ENCODE measurements around the gene TMEM69. TPM values are rescaled to one million over a fixed set of nuclear protein-coding genes. Genes with fewer than 3 reads are reported as not detected.
"Not testable (repeated sequence)": the region's sequence is repeated elsewhere in the genome, so short reads cannot be mapped to it uniquely, and the experiment has no call there.

The TMEM69 gene
- total RNA-seq, 4 donors from 2014 or later, result 10.2 to 28.6 (median 15.4) TPM

DNA sequence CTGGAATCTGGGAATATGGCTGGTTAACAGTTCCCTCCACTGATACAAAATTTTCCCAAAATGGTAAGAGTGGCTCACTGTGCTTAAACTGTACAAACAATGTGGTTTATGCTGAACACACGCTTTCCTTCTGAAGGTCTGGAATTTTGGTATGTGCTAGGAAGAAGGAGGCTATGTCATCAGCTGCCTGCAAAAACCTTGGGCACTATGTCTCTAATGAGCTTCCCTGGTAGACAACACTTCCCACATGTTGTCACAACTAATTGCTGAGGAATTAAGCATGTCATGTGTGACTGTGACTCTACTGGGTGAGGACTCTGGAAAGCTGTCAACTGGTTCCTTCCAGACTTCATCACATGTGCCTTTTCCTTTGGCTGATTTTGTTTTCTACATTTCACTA is 33.2 kb downstream of the TMEM69 start:
- H3K4me3 ChIP-seq, result no peak overlapping the region
- 62 to 88% methylated on average over 1 of the region's 1 CpG for WGBS, 2 donors
- no peak for TF ChIP-seq EP300 (IDR thresholded peaks at IDR 0.05)
- no peak for TF ChIP-seq POLR2A (IDR thresholded peaks at IDR 0.05)
- TF ChIP-seq CTCF (IDR thresholded peaks at IDR 0.05), result no peak
- no peak for DNase-seq (ENCODE audit: low spot score in 2 of 2)
- H3K4me1 ChIP-seq, result no peaks in the 10 kb centered on the region
- H3K9me3 ChIP-seq, result no peaks in the 10 kb centered on the region
- peaks cover 0 to 38% (median 0%) of the 10 kb centered on the region in 3 donors for H3K36me3 ChIP-seq
- no peaks in the 10 kb centered on the region for H3K27me3 ChIP-seq
- H3K27ac ChIP-seq, result no peak overlapping the region

DNA sequence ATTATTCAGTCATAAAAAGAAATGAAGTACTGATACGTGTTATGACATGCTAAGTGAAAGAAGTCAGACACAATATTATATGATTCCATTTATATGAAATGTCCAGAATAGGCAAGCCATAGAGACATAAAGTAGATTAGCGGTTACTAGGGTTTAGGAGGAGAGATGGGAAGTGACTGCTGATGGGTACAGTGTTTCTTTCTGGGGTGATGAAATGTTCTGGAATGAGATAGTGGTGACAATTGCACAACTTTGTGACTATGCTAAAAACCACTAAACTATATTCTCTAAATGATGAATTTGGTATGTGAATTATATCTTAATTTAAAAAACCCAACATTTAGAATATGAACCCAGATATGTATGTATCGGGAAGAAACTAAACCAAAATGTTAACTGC is 34.8 kb downstream of the TMEM69 start:
- no peak for DNase-seq (ENCODE audit: low spot score in 2 of 2)
- peaks cover 0 to 38% (median 0%) of the 10 kb centered on the region in 3 donors for H3K36me3 ChIP-seq
- H3K9me3 ChIP-seq, result no peaks in the 10 kb centered on the region
- no peaks in the 10 kb centered on the region for H3K27me3 ChIP-seq
- 90 to 91% methylated on average over 3 of the region's 3 CpGs for WGBS, 2 donors
- H3K27ac ChIP-seq, result no peak overlapping the region
- H3K4me1 ChIP-seq, result no peaks in the 10 kb centered on the region
- no peak for TF ChIP-seq CTCF (IDR thresholded peaks at IDR 0.05)
- no peak for TF ChIP-seq EP300 (IDR thresholded peaks at IDR 0.05)
- no peak for TF ChIP-seq POLR2A (IDR thresholded peaks at IDR 0.05)
- no peak overlapping the region for H3K4me3 ChIP-seq

DNA sequence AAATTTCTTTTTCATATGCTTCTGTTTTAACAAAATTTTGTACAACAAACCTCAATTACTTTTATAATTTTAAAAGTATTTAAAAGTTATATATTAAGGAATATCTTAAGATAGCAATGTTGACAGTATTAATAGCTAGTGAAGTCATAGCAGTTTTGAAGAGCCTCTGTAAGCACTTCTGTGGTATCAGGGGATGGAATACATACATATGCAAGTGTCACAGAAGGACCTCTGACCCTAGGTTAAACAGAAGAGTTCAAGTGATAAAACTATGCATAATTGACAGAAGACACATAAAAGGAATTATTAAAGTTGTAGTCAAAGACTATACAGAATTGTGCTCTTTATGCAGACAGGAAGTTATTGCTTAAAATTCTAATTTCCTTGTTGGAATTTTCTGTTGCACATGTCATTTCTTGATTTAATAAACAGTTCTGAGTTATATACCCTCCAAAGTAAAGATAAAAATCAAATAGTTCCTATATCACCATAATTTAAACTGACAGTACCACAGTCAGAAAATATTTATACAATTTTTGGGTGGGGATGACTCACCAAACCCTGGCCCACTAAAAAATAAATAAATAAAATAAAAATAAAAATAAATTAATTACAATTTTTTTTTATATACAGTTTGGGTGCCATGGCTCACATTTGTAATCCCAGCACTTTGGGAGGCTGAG is 35.4 kb downstream of the TMEM69 start:
- no peaks in the 10 kb centered on the region for H3K4me1 ChIP-seq
- H3K4me3 ChIP-seq, result no peak overlapping the region
- H3K27ac ChIP-seq, result no peak overlapping the region
- no peaks in the 10 kb centered on the region for H3K9me3 ChIP-seq
- no peaks in the 10 kb centered on the region for H3K27me3 ChIP-seq
- TF ChIP-seq EP300 (IDR thresholded peaks at IDR 0.05) (no peak), POLR2A (IDR thresholded peaks at IDR 0.05) (no peak), CTCF (IDR thresholded peaks at IDR 0.05) (no peak)
- H3K36me3 ChIP-seq, result peaks cover 0 to 38% (median 0%) of the 10 kb centered on the region in 3 donors
- no peak for DNase-seq (ENCODE audit: low spot score in 2 of 2)

- not testable (repeated sequence) for H3K4me3 ChIP-seq; H3K4me1 ChIP-seq; H3K27ac ChIP-seq; DNase-seq (ENCODE audit: low spot score in 2 of 2); H3K27me3 ChIP-seq; H3K9me3 ChIP-seq
- 97 to 98% methylated on average over 9 of the region's 9 CpGs for WGBS, 2 donors
- peaks cover 0 to 47% (median 0%) of the 10 kb centered on the region in 3 donors for H3K36me3 ChIP-seq
These were observed 38.0 kb downstream of the TMEM69 start for GRCh38 chr1:45726007-45726406.

- peaks cover 0 to 34% (median 0%) of the 10 kb centered on the region in 3 donors for H3K36me3 ChIP-seq
- no peak overlapping the region for H3K4me3 ChIP-seq
- WGBS, 2 donors, result 78 to 80% methylated on average over 3 of the region's 3 CpGs
- TF ChIP-seq CTCF (IDR thresholded peaks at IDR 0.05) (no peak), POLR2A (IDR thresholded peaks at IDR 0.05) (no peak), EP300 (IDR thresholded peaks at IDR 0.05) (no peak)
- H3K9me3 ChIP-seq, result no peaks in the 10 kb centered on the region
- DNase-seq (ENCODE audit: low spot score in 2 of 2), result no peak
- H3K27ac ChIP-seq, result no peak overlapping the region
- no peaks in the 10 kb centered on the region for H3K4me1 ChIP-seq
- H3K27me3 ChIP-seq, result no peaks in the 10 kb centered on the region
These were observed 42.2 kb downstream of the TMEM69 start for GRCh38 chr1:45730075-45730779.

Data from tibial nerve (tissue), 4 donors.